Ectodermal cell (in vitro differentiated cells): ENCODE results near the gene VTN.

Experiments
- H3K27ac ChIP-seq: 2 replicates; pipeline ENCODE4 v1.7.0; 2013; ENCODE audit warnings: mild to moderate bottlenecking, low read depth, low read length; ENCODE audit not compliant: insufficient read depth, poor library complexity, severe bottlenecking
- H3K27me3 ChIP-seq: 2 replicates; pipeline ENCODE4 v1.7.0; 2013; ENCODE audit warnings: mild to moderate bottlenecking, low read length; ENCODE audit not compliant: insufficient read depth, control insufficient read depth, poor library complexity, severe bottlenecking
- H3K36me3 ChIP-seq: one replicate; pipeline ENCODE4 v1.7.0; 2013; ENCODE audit warnings: low read length; ENCODE audit not compliant: control insufficient read depth, insufficient read depth
- H3K4me1 ChIP-seq: one replicate; pipeline ENCODE4 v1.7.0; 2013; ENCODE audit warnings: low read length; ENCODE audit not compliant: control insufficient read depth, insufficient read depth
- H3K4me3 ChIP-seq: 2 replicates; pipeline ENCODE4 v1.7.0; 2013; ENCODE audit warnings: low read depth, low read length, control low read depth; ENCODE audit not compliant: insufficient read depth
- H3K9me3 ChIP-seq: 2 replicates; pipeline ENCODE4 v1.7.0; 2013; ENCODE audit warnings: mild to moderate bottlenecking, low read length, moderate library complexity; ENCODE audit not compliant: control insufficient read depth
- WGBS, 2 experiments: methylation state at CpG; one replicate each; pipeline ENCODE4 v1.1.7; 2013; ENCODE audit warnings: missing lambda C conversion rate in 2 of 2; 5-methylcytosine and 5-hydroxymethylcytosine counted together

VTN gene

DNA sequence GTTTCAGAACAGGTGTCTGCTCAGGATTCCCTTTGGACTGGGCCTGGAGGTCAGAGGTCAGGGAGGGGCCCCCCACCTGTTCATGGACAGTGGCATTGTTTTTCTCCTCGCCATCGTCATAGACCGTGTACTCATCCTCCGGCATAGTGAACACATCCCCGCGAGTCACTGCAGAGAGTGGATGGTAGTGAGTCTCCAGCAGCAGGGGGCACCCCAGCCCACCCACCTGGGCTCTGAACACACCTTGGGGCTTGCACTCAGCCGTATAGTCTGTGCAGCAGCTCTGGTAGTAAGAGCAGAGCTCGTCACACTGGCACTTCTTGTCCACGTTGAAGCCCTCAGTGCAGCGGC, 448 bp downstream of the VTN start:
- peaks cover 13% of the 10 kb centered on the region for H3K4me1 ChIP-seq
- no peaks in the 10 kb centered on the region for H3K36me3 ChIP-seq
- no peaks in the 10 kb centered on the region for H3K9me3 ChIP-seq
- no peak overlapping the region for H3K4me3 ChIP-seq
- no peak overlapping the region for H3K27ac ChIP-seq
- H3K27me3 ChIP-seq: peaks cover 30% of the 10 kb centered on the region
- WGBS, 2 experiments: 83 to 87% methylated on average over 10 of the region's 10 CpGs

DNA sequence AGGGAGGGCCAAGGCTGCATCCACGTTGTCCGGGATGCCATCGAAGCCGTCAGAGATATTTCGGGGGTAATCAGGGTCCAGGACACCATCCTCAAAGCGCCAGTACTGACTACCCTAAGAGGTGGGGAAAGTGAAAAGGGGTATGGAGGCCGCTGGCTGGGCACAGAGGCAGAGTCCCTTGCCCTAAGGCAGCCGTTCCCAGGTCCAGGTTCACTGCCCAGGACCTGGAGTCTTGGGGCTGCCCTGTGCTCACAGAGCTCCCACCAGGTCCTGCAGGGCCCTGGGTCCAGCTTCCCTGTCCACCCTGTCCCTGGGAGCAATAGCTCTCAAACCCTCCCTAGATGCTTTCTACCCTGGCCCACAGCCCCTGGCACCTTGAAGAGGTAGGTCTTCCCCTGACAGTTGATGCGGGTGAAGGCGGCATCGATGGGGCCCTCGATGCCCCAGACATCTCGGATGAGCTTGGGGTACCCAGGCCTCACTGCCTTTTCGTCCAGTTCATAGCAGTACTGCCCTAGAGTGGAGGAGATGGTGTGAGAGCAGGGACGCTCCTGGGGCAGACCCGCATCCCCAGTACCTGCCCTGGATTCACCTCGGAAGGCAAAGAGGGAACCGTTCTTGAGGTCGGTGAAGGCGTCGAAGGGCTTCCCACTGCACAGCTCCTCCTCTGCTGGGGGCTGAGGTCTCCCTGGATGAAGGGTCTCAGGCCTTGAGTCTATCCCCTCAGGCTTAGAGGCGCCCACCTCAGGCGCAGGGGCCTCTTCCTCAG, 1.0 kb downstream of the VTN start:
- Histone ChIP-seq H3K4me1 (peaks cover 13% of the 10 kb centered on the region), H3K9me3 (no peaks in the 10 kb centered on the region), H3K27ac (no peak overlapping the region), H3K36me3 (no peaks in the 10 kb centered on the region), H3K27me3 (peaks cover 24% of the 10 kb centered on the region), H3K4me3 (no peak overlapping the region)
- WGBS, 2 experiments: 92 to 95% methylated on average over 23 of the region's 23 CpGs

DNA sequence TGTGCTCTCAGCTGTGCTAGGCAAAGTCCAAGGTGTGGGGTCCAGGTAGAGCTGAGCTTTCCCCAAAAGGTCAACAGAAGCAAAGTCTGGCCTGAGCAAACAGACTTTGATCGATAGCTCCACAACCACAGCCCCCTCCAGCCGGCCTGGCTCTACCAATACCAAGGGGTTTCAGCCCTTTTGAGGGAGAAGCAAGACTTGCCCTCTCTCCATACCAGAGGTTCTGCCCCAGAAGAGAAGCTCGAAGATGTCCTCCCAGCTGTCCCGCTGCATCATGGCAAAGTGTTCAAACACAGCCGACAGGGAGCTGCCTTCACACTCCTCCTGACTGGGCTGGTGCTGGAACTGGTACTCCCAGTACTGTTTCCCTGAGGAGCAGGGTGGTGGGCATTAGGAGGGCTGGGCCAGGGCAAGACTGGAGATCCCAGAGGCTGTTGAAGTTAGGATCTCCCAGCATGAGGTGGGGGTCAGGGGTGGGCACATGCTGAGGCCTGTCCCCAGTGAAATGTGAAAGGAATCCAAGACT, 1.7 kb downstream of the VTN start:
- H3K9me3 ChIP-seq: no peaks in the 10 kb centered on the region
- no peak overlapping the region for H3K27ac ChIP-seq
- peaks cover 17% of the 10 kb centered on the region for H3K27me3 ChIP-seq
- H3K4me1 ChIP-seq: peaks cover 13% of the 10 kb centered on the region
- no peak overlapping the region for H3K4me3 ChIP-seq
- no peaks in the 10 kb centered on the region for H3K36me3 ChIP-seq
- WGBS, 2 experiments: 90 to 96% methylated on average over 5 of the region's 5 CpGs

DNA sequence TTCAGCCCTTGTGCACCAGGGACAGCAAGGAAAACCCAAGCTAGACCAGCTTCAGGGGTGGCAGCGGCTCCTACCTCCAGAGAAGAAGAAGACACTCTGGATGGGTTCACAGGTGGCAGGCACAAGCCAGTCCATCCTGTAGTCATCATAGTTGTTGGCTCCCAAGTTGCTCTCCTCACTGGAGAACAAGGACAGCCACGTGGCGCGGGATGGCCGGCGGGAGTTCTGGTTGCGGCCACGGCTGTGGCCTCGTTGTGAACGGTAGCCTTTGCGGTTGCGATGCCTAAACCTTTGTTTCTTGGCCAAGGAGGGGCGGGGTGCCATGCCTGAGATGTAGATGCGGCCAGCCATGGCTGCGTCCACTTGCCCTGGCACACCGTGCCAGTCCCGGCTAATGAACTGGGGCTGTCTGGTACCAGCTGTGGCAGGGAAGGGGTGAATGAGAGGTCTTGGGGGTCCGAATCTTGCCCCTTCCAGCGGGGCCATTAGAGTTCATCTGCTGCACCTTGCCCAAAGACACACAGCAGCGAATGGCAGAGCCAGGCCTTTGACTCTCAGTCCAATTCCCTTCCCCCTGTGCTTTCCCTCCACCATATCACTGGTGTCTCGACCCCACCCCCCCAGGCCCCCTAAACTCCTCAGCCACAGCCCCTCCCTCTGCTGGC, 2.3 kb downstream of the VTN start:
- Histone ChIP-seq H3K27ac (no peak overlapping the region), H3K4me3 (no peak overlapping the region), H3K27me3 (peaks cover 11% of the 10 kb centered on the region), H3K36me3 (no peaks in the 10 kb centered on the region), H3K9me3 (no peaks in the 10 kb centered on the region), H3K4me1 (peaks cover 13% of the 10 kb centered on the region)
- 91 to 92% methylated on average over 21 of the region's 21 CpGs for WGBS, 2 experiments

DNA sequence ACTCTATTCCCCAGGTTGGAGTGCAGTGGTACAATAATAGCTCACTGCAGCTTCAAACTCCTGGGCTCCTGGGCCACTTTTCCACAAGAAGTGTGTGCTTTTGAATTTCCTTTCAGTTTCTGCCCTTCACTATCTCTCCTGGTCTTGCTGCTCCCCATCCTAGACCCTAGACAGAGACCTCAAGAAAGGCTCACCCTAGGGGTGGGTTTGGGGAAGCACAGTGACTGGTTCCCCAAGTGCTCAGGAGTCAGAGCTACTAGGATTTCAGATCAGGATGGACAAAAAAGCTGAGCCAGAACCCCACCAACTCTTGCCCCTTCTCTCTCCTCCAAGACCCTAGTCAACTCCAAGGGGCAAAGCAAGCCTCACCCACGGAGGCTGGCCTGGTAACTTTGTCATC, 3.5 kb downstream of the VTN start:
- 82% methylated on average over 1 of the region's 1 CpG for WGBS, 2 experiments
- no peak overlapping the region for H3K27ac ChIP-seq
- H3K4me1 ChIP-seq: peaks cover 13% of the 10 kb centered on the region
- no peaks in the 10 kb centered on the region for H3K27me3 ChIP-seq
- H3K9me3 ChIP-seq: no peaks in the 10 kb centered on the region
- H3K36me3 ChIP-seq: no peaks in the 10 kb centered on the region
- H3K4me3 ChIP-seq: no peak overlapping the region

DNA sequence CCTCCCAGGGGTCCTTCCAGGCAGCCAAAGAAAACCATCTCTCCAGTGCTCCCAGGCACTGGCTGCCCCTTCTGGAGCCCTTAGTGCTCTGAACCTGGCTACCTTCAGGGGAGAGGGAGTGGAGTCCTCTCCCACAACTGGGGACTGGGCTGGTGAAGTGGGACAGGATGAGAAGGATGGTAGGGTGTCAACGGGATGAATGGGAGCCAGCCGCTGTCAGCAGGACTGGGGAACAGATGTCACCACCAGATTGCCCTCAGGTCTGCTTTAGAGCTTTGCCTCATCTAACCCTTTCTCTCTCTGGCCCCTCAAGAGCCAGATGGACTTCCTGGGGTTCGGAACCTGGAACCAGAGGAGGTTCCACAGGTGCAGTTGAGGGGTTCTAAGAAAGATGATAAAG, 4.6 kb downstream of the VTN start:
- Histone ChIP-seq H3K9me3 (no peaks in the 10 kb centered on the region), H3K27me3 (no peaks in the 10 kb centered on the region), H3K4me1 (peaks cover 9% of the 10 kb centered on the region), H3K36me3 (peaks cover 6% of the 10 kb centered on the region), H3K27ac (no peak overlapping the region), H3K4me3 (no peak overlapping the region)
- WGBS, 2 experiments: 88 to 93% methylated on average over 3 of the region's 3 CpGs

DNA sequence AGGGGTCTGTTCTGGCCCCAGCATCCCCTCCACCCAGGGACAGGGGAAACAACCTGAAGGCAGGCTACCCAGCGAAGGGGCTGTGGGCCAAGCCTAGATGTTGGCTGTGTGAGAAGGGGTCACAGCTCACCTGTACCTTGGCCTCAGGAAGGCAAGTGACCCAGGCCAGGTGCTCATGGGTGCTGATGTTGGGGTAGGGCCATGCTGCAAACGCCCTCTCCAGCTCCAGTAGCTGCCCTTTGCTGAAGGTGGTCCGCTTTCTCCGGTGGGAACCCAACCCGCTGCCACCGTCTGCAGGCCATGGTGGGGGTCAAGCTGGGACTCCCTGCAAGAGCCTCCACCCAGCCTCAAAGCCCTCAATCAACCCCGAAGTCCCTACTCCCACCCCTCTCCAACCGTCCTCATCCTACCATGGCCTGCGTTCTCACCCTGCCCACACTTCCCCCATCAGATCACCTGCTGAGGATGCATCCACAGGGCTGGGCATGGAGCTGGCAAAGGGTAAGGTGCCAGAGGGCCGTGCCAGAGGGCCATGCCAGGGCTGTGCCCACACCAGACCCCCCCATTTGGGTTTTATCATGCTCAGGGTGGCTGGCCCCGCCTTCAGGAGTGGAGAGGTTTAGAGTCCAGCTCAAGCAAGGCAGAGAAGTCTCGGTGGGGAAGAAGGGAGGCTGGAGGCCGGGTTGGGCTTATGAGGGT, 5.3 kb downstream of the VTN start, which contains the start of gene SEBOX:
Gene SEBOX (minus strand): TSS at position 535 of the 699 bp plus-strand sequence. CDS start 48 bp downstream, at position 487.
- Histone ChIP-seq H3K9me3 (no peaks in the 10 kb centered on the region), H3K27ac (no peak within 1 kb of the TSS), H3K4me1 (peaks cover 4% of the 10 kb centered on the region), H3K27me3 (no peaks in the 10 kb centered on the region), H3K4me3 (no peak within 1 kb of the TSS), H3K36me3 (peaks cover 11% of the 10 kb centered on the region)
- WGBS, 2 experiments: 90 to 92% methylated on average over 12 to 13 of the region's 13 CpGs

DNA sequence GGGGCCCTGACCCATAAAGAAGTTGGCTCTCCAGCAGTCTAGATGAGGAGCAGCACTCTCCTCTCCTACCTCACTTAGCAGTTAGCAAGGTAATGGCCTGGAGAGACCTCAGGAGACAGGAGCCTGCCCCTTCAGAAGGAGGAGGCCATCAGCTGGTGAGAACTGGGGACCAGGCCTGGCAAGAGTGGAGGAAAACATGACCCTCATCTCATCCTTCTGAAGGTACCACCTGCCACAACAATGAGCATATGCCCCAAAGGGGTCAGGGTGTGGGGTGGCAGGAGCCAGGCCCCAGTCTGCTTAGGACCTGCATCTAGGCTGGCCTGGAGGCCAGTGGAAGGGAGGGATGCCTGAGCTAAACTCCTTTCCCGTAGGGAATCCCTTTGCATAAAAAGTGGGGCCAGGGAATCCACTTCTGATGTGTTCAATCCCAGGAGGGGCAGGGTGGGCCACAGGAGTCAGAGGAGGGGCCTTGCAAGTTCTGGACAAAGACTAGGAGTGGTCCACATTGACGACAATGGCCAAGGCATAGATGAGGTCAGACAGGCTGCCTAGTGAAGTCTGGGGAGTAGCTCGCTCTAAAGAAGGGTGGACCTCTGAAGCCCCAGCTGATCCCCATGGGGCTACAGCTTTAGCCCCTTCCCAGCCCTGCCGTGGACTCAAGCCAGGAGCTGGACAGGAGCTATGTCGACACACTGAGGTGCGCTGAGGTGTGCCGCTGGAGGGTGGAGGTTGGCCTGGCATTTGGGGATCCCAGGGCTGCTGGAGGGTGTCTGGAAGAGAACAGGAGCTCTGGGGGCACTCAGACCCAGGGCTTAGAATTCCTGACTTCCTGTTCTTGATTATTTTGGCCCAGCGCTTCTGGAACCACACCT, 6.1 kb downstream of the VTN start:
- WGBS, 2 experiments: 93 to 96% methylated on average over 8 of the region's 8 CpGs
- Histone ChIP-seq H3K9me3 (no peaks in the 10 kb centered on the region), H3K27me3 (no peaks in the 10 kb centered on the region), H3K36me3 (peaks cover 11% of the 10 kb centered on the region), H3K27ac (no peak overlapping the region), H3K4me1 (no peaks in the 10 kb centered on the region), H3K4me3 (no peak overlapping the region)

DNA sequence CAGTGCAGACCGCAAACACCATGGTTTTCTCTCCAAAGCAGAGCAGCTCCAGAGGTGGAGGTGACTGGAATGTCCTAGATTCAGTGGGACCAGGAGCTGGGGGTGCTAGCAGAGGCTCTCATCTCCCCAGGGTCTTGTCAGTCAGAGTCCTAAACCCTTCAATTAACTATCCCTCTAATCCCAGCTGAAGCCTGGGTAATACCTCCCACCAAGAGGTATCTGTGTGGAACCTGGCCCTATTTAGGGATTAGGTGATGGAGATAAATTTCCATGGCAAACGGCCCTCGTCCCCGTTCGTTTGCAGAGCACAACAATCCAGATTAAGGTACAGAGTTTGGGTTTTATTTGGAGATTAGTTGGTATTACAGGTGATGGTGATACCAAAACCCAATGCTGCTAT, 6.9 kb downstream of the VTN start:
- H3K27ac ChIP-seq: no peak overlapping the region
- no peak overlapping the region for H3K4me3 ChIP-seq
- no peaks in the 10 kb centered on the region for H3K27me3 ChIP-seq
- no peaks in the 10 kb centered on the region for H3K9me3 ChIP-seq
- 95 to 96% methylated on average over 5 of the region's 5 CpGs for WGBS, 2 experiments
- H3K36me3 ChIP-seq: peaks cover 11% of the 10 kb centered on the region
- H3K4me1 ChIP-seq: peaks cover 5% of the 10 kb centered on the region
